ENCODE measurements around the gene KCTD12.
"Not testable (repeated sequence)": the region's sequence is repeated elsewhere in the genome, so short reads cannot be mapped to it uniquely, and the experiment has no call there.

The KCTD12 gene

GRCh38 chr13:76927955-76928354, 41.8 kb upstream of the KCTD12 start:
- no peak overlapping the region for H3K4me3 ChIP-seq (replicated peaks; ENCODE audit: low read depth, low read length)

GRCh38 chr13:76925115-76925514, 38.9 kb upstream of the KCTD12 start:
- no peak overlapping the region for H3K4me3 ChIP-seq (replicated peaks; ENCODE audit: low read depth, low read length)
- TF ChIP-seq CTCF (IDR thresholded peaks at IDR 0.05; ENCODE audit: low read length, missing control alignments) = no peak
- DNase-seq (ENCODE audit: low read depth) = no peak

More at GRCh38 chr13:76927955-76928354, 41.8 kb upstream of the KCTD12 start:
- TF ChIP-seq CTCF (IDR thresholded peaks at IDR 0.05; ENCODE audit: low read length, missing control alignments) = no peak
- DNase-seq (ENCODE audit: low read depth) = no peak

GRCh38 chr13:76921516-76921915, 35.3 kb upstream of the KCTD12 start:
- peak; percentile 58 for DNase-seq (ENCODE audit: low read depth)
- TF ChIP-seq CTCF (IDR thresholded peaks at IDR 0.05; ENCODE audit: low read length, missing control alignments) = no peak
- H3K4me3 ChIP-seq (replicated peaks; ENCODE audit: low read depth, low read length) = no peak overlapping the region

GRCh38 chr13:76917755-76918481, 31.7 kb upstream of the KCTD12 start:
- peak; percentile 97 for DNase-seq (ENCODE audit: low read depth)
- not testable (repeated sequence) for H3K4me3 ChIP-seq (replicated peaks; ENCODE audit: low read depth, low read length)

- H3K4me3 ChIP-seq (replicated peaks; ENCODE audit: low read depth, low read length) = no peak overlapping the region
- DNase-seq (ENCODE audit: low read depth) = peak; percentile 73
- no peak for TF ChIP-seq CTCF (IDR thresholded peaks at IDR 0.05; ENCODE audit: low read length, missing control alignments)
Observed at GRCh38 chr13:76917095-76917494, 30.9 kb upstream of the KCTD12 start.

GRCh38 chr13:76913898-76914297, 27.7 kb upstream of the KCTD12 start:
- no peak for DNase-seq (ENCODE audit: low read depth)
- no peak for TF ChIP-seq CTCF (IDR thresholded peaks at IDR 0.05; ENCODE audit: low read length, missing control alignments)
- H3K4me3 ChIP-seq (replicated peaks; ENCODE audit: low read depth, low read length) = no peak overlapping the region

GRCh38 chr13:76912476-76912875, 26.3 kb upstream of the KCTD12 start:
- H3K4me3 ChIP-seq (replicated peaks; ENCODE audit: low read depth, low read length) = no peak overlapping the region
- TF ChIP-seq CTCF (IDR thresholded peaks at IDR 0.05; ENCODE audit: low read length, missing control alignments) = no peak
- DNase-seq (ENCODE audit: low read depth) = no peak

Measured in fibroblast of pulmonary artery (primary cell).